Adrenal gland (tissue), 5 donors: ENCODE measurements around the gene MED4.

Experiments used
- POLR2A ChIP-seq, 2 donors: fragments of 450-650 bp; IDR thresholded peaks; one replicate each; pipeline ENCODE4 v1.6.1; 2017; ENCODE audit warnings: antibody characterized with exemption in 2 of 2, mild to moderate bottlenecking in 2 of 2, moderate library complexity in 1 of 2
- TF ChIP-seq, protein P1 (sequence below), 6 experiments: fragments of 450-650 bp in 4 of 6; fragments of 200-600 bp in 2 of 6; sonication (generic) in 1 of 6; IDR thresholded peaks; 1 replicate in 5 of 6; 2 replicates in 1 of 6; pipeline versions ENCODE4 v1.5.1 to v1.8.0; 2016 to 2021; ENCODE audit warnings: antibody characterized with exemption in 6 of 6, mild to moderate bottlenecking in 2 of 6, moderate library complexity in 1 of 6
- donor health status: DM: no; HTN: no; CAD: no.

DNA sequence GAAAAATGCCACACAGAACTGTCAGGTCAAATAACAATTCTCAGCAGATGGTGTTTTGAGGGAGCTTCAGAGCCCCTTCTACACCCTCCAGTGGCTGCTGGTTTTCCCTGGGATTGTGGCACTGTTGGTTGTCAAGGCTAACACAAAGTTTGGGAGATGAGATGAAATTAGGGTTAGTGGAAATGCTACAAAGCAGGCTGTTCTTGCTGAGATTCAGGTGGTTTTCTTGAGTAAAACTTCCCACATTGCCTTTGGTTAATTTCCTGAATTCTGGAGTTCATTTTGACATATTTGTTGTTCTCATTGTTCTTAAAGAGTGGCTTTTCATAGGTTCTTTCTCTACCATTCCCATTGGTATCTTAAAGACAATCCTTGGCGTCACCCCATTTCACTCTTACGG, 22.1 kb downstream of the MED4 start:
- TF ChIP-seq, protein P1, sequence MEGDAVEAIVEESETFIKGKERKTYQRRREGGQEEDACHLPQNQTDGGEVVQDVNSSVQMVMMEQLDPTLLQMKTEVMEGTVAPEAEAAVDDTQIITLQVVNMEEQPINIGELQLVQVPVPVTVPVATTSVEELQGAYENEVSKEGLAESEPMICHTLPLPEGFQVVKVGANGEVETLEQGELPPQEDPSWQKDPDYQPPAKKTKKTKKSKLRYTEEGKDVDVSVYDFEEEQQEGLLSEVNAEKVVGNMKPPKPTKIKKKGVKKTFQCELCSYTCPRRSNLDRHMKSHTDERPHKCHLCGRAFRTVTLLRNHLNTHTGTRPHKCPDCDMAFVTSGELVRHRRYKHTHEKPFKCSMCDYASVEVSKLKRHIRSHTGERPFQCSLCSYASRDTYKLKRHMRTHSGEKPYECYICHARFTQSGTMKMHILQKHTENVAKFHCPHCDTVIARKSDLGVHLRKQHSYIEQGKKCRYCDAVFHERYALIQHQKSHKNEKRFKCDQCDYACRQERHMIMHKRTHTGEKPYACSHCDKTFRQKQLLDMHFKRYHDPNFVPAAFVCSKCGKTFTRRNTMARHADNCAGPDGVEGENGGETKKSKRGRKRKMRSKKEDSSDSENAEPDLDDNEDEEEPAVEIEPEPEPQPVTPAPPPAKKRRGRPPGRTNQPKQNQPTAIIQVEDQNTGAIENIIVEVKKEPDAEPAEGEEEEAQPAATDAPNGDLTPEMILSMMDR (IDR thresholded peaks at IDR 0.05) = no peak
- no peak for TF ChIP-seq POLR2A (IDR thresholded peaks at IDR 0.05)
